ENCODE measurements around the gene SLC7A9.

DNA sequence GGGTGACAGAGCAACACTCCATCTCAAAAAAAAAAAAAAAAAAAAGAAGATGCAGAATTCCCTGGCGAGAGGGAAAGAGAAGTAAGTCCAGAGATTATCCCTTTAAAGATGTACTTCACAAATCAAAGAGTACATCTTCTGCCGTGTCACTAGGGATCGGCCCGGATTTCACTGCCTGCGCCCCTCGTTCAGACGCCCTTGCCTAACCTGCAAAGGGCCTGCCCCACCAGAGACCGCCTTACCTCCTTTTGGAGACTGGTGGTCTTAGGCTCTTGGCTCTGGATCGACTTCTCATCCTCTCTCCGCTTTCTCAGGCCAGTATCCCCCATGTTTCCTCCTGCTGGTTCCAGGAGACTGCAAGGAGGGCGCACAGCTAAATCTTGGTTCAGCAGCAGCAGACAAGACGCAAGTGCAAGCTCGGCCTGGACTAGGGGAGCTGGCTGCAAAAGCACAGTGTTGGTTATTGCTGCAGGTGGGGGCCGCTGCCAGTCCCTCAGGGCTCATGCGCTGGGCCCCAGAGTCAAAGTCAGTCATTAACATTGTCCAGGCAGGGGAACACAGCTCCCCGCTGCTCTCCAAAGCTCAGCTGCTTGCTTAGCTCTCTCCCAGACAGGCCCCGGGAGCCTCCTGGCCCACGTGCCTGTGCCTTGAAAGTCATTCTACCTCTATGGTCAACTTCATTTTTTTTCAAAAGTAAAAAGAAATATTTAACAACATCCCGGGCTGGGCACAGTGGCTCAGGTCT lies 1.2 kb downstream of the SLC7A9 start:
- TF ChIP-seq, protein P1, sequence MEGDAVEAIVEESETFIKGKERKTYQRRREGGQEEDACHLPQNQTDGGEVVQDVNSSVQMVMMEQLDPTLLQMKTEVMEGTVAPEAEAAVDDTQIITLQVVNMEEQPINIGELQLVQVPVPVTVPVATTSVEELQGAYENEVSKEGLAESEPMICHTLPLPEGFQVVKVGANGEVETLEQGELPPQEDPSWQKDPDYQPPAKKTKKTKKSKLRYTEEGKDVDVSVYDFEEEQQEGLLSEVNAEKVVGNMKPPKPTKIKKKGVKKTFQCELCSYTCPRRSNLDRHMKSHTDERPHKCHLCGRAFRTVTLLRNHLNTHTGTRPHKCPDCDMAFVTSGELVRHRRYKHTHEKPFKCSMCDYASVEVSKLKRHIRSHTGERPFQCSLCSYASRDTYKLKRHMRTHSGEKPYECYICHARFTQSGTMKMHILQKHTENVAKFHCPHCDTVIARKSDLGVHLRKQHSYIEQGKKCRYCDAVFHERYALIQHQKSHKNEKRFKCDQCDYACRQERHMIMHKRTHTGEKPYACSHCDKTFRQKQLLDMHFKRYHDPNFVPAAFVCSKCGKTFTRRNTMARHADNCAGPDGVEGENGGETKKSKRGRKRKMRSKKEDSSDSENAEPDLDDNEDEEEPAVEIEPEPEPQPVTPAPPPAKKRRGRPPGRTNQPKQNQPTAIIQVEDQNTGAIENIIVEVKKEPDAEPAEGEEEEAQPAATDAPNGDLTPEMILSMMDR (IDR thresholded peaks at IDR 0.05; ENCODE audit: low read depth, low read length) = no peak
- no peak for TF ChIP-seq EZH2phosphoT487 (IDR thresholded peaks at IDR 0.05; ENCODE audit: low read depth)

Measured in OCI-LY3 (cell line).